SK-N-SH (cell line): ENCODE measurements around the gene CNDP2. TPM values are rescaled to one million over a fixed set of nuclear protein-coding genes. Genes with fewer than 3 reads are reported as not detected.

ENCODE experiments used
- CTCF ChIA-PET: fragments of 300-600, 350-600 bp; formaldehyde crosslinking; extraction: SDS; loops from one replicate; lab custom pipeline; 2021; lab: Yijun Ruan, JAX
- POLR2A ChIA-PET: fragments of 350-600 bp; sonication (Branson Sonifier 250); formaldehyde crosslinking; extraction: SDS; loops from one replicate; lab custom pipeline; 2020; ENCODE audit warnings: antibody characterized with exemption, inconsistent platforms; lab: Yijun Ruan, JAX
- DNase-seq: peaks from one replicate; pipeline ENCODE4 v3.0.0; 2012
- H2AFZ ChIP-seq: fragments of 200-600 bp; sonication (generic); 2 replicates; pipeline ENCODE4 v1.8.1; 2016; ENCODE audit warnings: antibody characterized with exemption, mild to moderate bottlenecking, low read depth
- H3F3A ChIP-seq: fragments of 200-600 bp; sonication (generic); replicated peaks from 2 replicates; pipeline ENCODE3; 2016; ENCODE audit warnings: antibody characterized with exemption, mild to moderate bottlenecking; ENCODE audit not compliant: insufficient read depth
- H3K27ac ChIP-seq, 2 experiments: fragments of 200-500 bp in 1 of 2; fragments of 200-600 bp in 1 of 2; sonication (Bioruptor generic) in 1 of 2; sonication (generic), shearing (Covaris generic) in 1 of 2; 2 replicates each; pipeline versions ENCODE4 v1.5.1 to v1.6.1; 2014 to 2016; ENCODE audit warnings: low read depth in 2 of 2, inconsistent platforms in 1 of 2, low read length in 1 of 2, mild to moderate bottlenecking in 1 of 2, mixed read lengths in 1 of 2
- H3K27me3 ChIP-seq: fragments of 200-600 bp; sonication (generic), shearing (Covaris generic); 2 replicates; pipeline ENCODE4 v1.6.1; 2016; ENCODE audit warnings: mixed run types; ENCODE audit not compliant: insufficient read depth
- H3K36me3 ChIP-seq, 2 experiments: fragments of 200-500 bp in 1 of 2; fragments of 200-600 bp in 1 of 2; sonication (Bioruptor generic) in 1 of 2; sonication (generic) in 1 of 2; replicated peaks in 1 of 2; 2 replicates each; pipeline versions ENCODE3 to v1.5.1; 2014 to 2016; ENCODE audit warnings: low read length in 1 of 2, mild to moderate bottlenecking in 1 of 2; ENCODE audit not compliant: insufficient read depth in 2 of 2, control insufficient read depth in 1 of 2
- H3K4me1 ChIP-seq, 2 experiments: fragments of 200-500 bp in 1 of 2; fragments of 200-600 bp in 1 of 2; sonication (Bioruptor generic) in 1 of 2; sonication (generic), shearing (Covaris generic) in 1 of 2; 2 replicates each; pipeline versions ENCODE4 v1.5.1 to v1.6.1; 2014 to 2016; ENCODE audit warnings: low read depth in 1 of 2, low read length in 1 of 2, mixed run types in 1 of 2; ENCODE audit not compliant: insufficient read depth in 2 of 2, control insufficient read depth in 1 of 2
- H3K4me2 ChIP-seq: fragments of 200-600 bp; sonication (generic), shearing (Covaris generic); 2 replicates; pipeline ENCODE4 v1.6.1; 2017; ENCODE audit warnings: mixed run types
- H3K4me3 ChIP-seq, 2 experiments: fragments of 200-500 bp in 1 of 2; fragments of 200-600 bp in 1 of 2; sonication (Bioruptor generic) in 1 of 2; sonication (generic), shearing (Covaris generic) in 1 of 2; 2 replicates each; pipeline versions ENCODE4 v1.5.1 to v1.8.1; 2014 to 2016; ENCODE audit warnings: low read depth in 2 of 2, inconsistent platforms in 1 of 2, low read length in 1 of 2, mild to moderate bottlenecking in 1 of 2, mixed read lengths in 1 of 2, moderate library complexity in 1 of 2
- H3K79me2 ChIP-seq: fragments of 200-600 bp; sonication (generic); 2 replicates; pipeline ENCODE4 v1.8.1; 2017; ENCODE audit warnings: mild to moderate bottlenecking; ENCODE audit not compliant: insufficient read depth
- H3K9ac ChIP-seq: fragments of 200-600 bp; sonication (generic); 2 replicates; pipeline ENCODE4 v1.6.1; 2017; ENCODE audit warnings: mixed run types
- H3K9me2 ChIP-seq: fragments of 200-600 bp; sonication (generic); 2 replicates; pipeline ENCODE4 v1.6.1; 2017; ENCODE audit warnings: mixed run types
- H3K9me3 ChIP-seq: fragments of 200-600 bp; sonication (generic); 2 replicates; pipeline ENCODE4 v1.6.1; 2017; ENCODE audit warnings: mixed run types, mild to moderate bottlenecking, moderate library complexity
- H4K20me1 ChIP-seq: fragments of 200-600 bp; sonication (generic); 2 replicates; pipeline ENCODE4 v1.6.1; 2017; ENCODE audit warnings: mild to moderate bottlenecking, mixed run types; ENCODE audit not compliant: insufficient read depth
- EZH2phosphoT487 ChIP-seq: fragments of 200-600 bp; sonication (generic); IDR thresholded peaks from 2 replicates; pipeline ENCODE4 v1.6.1; 2017; ENCODE audit warnings: low read depth, mixed run types, mild to moderate bottlenecking, antibody characterized with exemption, moderate library complexity, borderline replicate concordance
- FOXM1 ChIP-seq: IDR thresholded peaks from 2 replicates; pipeline ENCODE4 v1.4.0; 2012; ENCODE audit warnings: low read depth, mild to moderate bottlenecking
- MEF2A ChIP-seq: IDR thresholded peaks from 2 replicates; pipeline ENCODE4 v1.4.0; 2012; ENCODE audit warnings: low read depth, borderline replicate concordance
- NFIC ChIP-seq: IDR thresholded peaks from 2 replicates; pipeline ENCODE4 v1.4.0; 2012; ENCODE audit warnings: borderline replicate concordance
- RFX5 ChIP-seq: IDR thresholded peaks from 2 replicates; pipeline ENCODE4 v1.6.1; 2012; ENCODE audit warnings: mild to moderate bottlenecking, improper control_type of control experiment, low read length
- SMC3 ChIP-seq: IDR thresholded peaks from 2 replicates; pipeline ENCODE4 v1.6.1; 2012; ENCODE audit warnings: low read depth, low read length, improper control_type of control experiment
- TAF1 ChIP-seq: IDR thresholded peaks from 2 replicates; pipeline ENCODE4 v1.6.1; 2012; ENCODE audit warnings: low read depth, mild to moderate bottlenecking, low read length, moderate library complexity, borderline replicate concordance
- TCF12 ChIP-seq: IDR thresholded peaks from 2 replicates; pipeline ENCODE4 v1.4.0; 2012
- YY1 ChIP-seq: IDR thresholded peaks from 2 replicates; pipeline ENCODE4 v1.4.0; 2012; ENCODE audit warnings: low read depth, mild to moderate bottlenecking
- WGBS: methylation state at CpG from one replicate; pipeline ENCODE4 v1.1.6; 2017; ENCODE audit warnings: low lambda C conversion rate; 5-methylcytosine and 5-hydroxymethylcytosine counted together
- polyA plus RNA-seq, 3 experiments: library from polyadenylated mRNA; depleted of rRNA; stranded (reverse); fragments of >200 nt; gene quantifications; 2 replicates each; pipeline ENCODE4 v1.2.3, GENCODE V29; 2012
- TF ChIP-seq, protein P1 (sequence below): IDR thresholded peaks from 2 replicates; pipeline ENCODE4; 2012
- TF ChIP-seq, protein P2 (sequence below): fragments of 200-600 bp; sonication (generic); IDR thresholded peaks from 2 replicates; pipeline ENCODE4 v1.6.1; 2017; ENCODE audit warnings: antibody characterized with exemption, mild to moderate bottlenecking, moderate library complexity

The CNDP2 gene
- polyA plus RNA-seq, 1 of the 3 experiments (the other 2 are of a cell fraction) = 78.5 TPM

DNA sequence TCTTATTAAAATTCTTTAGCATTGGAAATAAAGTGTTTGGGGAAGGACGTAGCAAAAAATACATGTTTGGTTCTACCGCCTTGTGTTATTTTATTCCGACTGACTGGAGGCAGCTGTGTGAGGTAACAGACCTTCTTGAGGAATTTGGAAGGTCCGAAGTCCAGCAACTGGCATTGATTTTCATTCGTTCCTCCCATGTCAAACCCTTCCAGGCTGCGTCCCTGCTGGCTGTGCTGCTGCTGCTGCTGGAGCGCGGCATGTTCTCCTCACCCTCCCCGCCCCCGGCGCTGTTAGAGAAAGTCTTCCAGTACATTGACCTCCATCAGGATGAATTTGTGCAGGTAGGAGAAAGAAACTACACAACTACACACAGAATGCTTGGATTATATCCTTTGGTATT is 60.0 kb downstream of the CNDP2 start:
- no peaks in the 10 kb centered on the region for H3K4me1 ChIP-seq
- no peaks in the 10 kb centered on the region for H3K9me3 ChIP-seq
- peaks cover 25% of the 10 kb centered on the region; the same call in 1 of the 2 replicates for H3K27me3 ChIP-seq
- no peak overlapping the region for H3K27ac ChIP-seq
- no peaks in the 10 kb centered on the region for H3K36me3 ChIP-seq
- 41% methylated on average over 6 of the region's 11 CpGs for WGBS
- H3K9ac ChIP-seq = no peak overlapping the region
- H3K79me2 ChIP-seq = no peaks in the 10 kb centered on the region
- H3K4me2 ChIP-seq = no peak overlapping the region
- H3K9me2 ChIP-seq = no peaks in the 10 kb centered on the region
- H3F3A ChIP-seq = no peaks in the 10 kb centered on the region
- no peak overlapping the region for H3K4me3 ChIP-seq
- ChIA-PET POLR2A (no interaction called here), CTCF (interaction anchor here (0.7 to 2.3 kb wide), 3 partner anchors 7 to 205 kb away, joined by 3 to 7 read pairs (median 5); no protein-coding TSS in a partner anchor)
- no peak for TF ChIP-seq MEF2A
- no peak for TF ChIP-seq YY1
- TF ChIP-seq FOXM1 = no peak
- no peak for TF ChIP-seq RFX5
- no peak for TF ChIP-seq EZH2phosphoT487
- no peak for TF ChIP-seq TCF12
- TF ChIP-seq NFIC = no peak
- no peak for DNase-seq
- H2AFZ ChIP-seq = no peak overlapping the region
- no peaks in the 10 kb centered on the region for H4K20me1 ChIP-seq

DNA sequence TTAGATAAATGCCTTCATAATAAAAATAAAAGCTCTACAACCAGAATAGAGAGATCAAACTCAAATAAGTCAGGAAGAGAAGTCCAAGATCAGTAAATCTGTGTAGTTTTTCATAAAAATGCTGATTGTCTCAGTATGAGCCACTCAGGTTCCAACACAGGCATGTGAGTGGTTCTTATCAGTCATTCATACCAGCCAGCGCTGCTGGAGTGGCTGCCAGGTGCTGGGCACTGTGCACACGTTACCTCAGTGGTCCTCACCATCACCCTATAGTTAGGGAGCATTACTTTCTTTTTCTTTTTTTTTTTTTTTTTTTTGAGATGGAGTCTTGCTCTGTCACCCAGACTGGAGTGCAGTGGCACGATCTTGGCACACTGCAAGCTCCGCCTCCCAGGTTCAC is 61.9 kb downstream of the CNDP2 start:
- Histone ChIP-seq H3K9me2 (no peaks in the 10 kb centered on the region), H2AFZ (no peak overlapping the region), H3K4me3 (no peak overlapping the region), H4K20me1 (no peaks in the 10 kb centered on the region), H3K4me1 (peaks cover 0 to 7% of the 10 kb centered on the region in 2 experiments; a peak in 1 of 4 replicates), H3K79me2 (no peaks in the 10 kb centered on the region), H3K9ac (no peak overlapping the region), H3K27ac (no peak overlapping the region), H3K36me3 (no peaks in the 10 kb centered on the region), H3K9me3 (no peaks in the 10 kb centered on the region), H3K27me3 (peaks cover 25% of the 10 kb centered on the region; the same call in 1 of the 2 replicates), H3K4me2 (no peak overlapping the region)
- 27% methylated on average over 4 of the region's 4 CpGs for WGBS
- no peak for DNase-seq
- ChIA-PET POLR2A (no interaction called here), CTCF (interaction anchor here (1.6 to 2.7 kb wide), 3 partner anchors 11 to 216 kb away, joined by 3 to 8 read pairs (median 7); no protein-coding TSS in a partner anchor)
- TF ChIP-seq TAF1 (no peak), MEF2A (no peak), SMC3 (no peak)
- TF ChIP-seq, protein P1, sequence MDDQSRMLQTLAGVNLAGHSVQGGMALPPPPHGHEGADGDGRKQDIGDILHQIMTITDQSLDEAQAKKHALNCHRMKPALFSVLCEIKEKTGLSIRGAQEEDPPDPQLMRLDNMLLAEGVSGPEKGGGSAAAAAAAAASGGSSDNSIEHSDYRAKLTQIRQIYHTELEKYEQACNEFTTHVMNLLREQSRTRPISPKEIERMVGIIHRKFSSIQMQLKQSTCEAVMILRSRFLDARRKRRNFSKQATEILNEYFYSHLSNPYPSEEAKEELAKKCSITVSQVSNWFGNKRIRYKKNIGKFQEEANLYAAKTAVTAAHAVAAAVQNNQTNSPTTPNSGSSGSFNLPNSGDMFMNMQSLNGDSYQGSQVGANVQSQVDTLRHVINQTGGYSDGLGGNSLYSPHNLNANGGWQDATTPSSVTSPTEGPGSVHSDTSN = no peak
- TF ChIP-seq, protein P2, sequence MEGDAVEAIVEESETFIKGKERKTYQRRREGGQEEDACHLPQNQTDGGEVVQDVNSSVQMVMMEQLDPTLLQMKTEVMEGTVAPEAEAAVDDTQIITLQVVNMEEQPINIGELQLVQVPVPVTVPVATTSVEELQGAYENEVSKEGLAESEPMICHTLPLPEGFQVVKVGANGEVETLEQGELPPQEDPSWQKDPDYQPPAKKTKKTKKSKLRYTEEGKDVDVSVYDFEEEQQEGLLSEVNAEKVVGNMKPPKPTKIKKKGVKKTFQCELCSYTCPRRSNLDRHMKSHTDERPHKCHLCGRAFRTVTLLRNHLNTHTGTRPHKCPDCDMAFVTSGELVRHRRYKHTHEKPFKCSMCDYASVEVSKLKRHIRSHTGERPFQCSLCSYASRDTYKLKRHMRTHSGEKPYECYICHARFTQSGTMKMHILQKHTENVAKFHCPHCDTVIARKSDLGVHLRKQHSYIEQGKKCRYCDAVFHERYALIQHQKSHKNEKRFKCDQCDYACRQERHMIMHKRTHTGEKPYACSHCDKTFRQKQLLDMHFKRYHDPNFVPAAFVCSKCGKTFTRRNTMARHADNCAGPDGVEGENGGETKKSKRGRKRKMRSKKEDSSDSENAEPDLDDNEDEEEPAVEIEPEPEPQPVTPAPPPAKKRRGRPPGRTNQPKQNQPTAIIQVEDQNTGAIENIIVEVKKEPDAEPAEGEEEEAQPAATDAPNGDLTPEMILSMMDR = no peak
- TF ChIP-seq, all 33 proteins: peak for 0
- H3F3A ChIP-seq = no peaks in the 10 kb centered on the region
